ENCODE results near the gene MICB. TPM values are rescaled to one million over a fixed set of nuclear protein-coding genes. Genes with fewer than 3 reads are reported as not detected.
A peak's percentile ranks its signal among the peaks of the same experiment; 100 is the strongest.

The MICB gene
- total RNA-seq, 1 donor from 2014 or later: 0.14 TPM

- TF ChIP-seq CTCF (conservative IDR thresholded peaks at IDR 0.05): no peak
- Mint-ChIP-seq H3K27me3 (no peaks in the 10 kb centered on the region), H3K4me1 (ENCODE audit: unreplicated experiment) (peaks cover 4% of the 10 kb centered on the region), H3K9me3 (no peaks in the 10 kb centered on the region), H3K27ac (no peak overlapping the region), H3K36me3 (peaks cover 55% of the 10 kb centered on the region), H3K4me3 (no peak overlapping the region)
- DNase-seq (ENCODE audit: extremely low spot score, unreplicated experiment): no peak
Measured at GRCh38 chr6:31531771-31532643, 34.1 kb downstream of the MICB start.

- TF ChIP-seq CTCF (conservative IDR thresholded peaks at IDR 0.05): no peak
- peaks cover 55% of the 10 kb centered on the region for H3K36me3 Mint-ChIP-seq
- peaks cover 4% of the 10 kb centered on the region for H3K4me1 Mint-ChIP-seq (ENCODE audit: unreplicated experiment)
- no peaks in the 10 kb centered on the region for H3K27me3 Mint-ChIP-seq
- peak overlapping the region; percentile 46 for H3K27ac Mint-ChIP-seq
- no peak overlapping the region for H3K4me3 Mint-ChIP-seq
- no peaks in the 10 kb centered on the region for H3K9me3 Mint-ChIP-seq
- no peak for DNase-seq (ENCODE audit: extremely low spot score, unreplicated experiment)
Measured at GRCh38 chr6:31532644-31533454, 34.9 kb downstream of the MICB start.

- peaks cover 54% of the 10 kb centered on the region for H3K36me3 Mint-ChIP-seq
- H3K27me3 Mint-ChIP-seq: no peaks in the 10 kb centered on the region
- no peak for TF ChIP-seq CTCF (conservative IDR thresholded peaks at IDR 0.05)
- DNase-seq (ENCODE audit: extremely low spot score, unreplicated experiment): no peak
- H3K27ac Mint-ChIP-seq: no peak overlapping the region
- no peaks in the 10 kb centered on the region for H3K9me3 Mint-ChIP-seq
- H3K4me1 Mint-ChIP-seq (ENCODE audit: unreplicated experiment): peaks cover 7% of the 10 kb centered on the region
- H3K4me3 Mint-ChIP-seq: no peak overlapping the region
Measured at GRCh38 chr6:31533455-31533841, 35.5 kb downstream of the MICB start.

GRCh38 chr6:31534011-31534410 is 36.1 kb downstream of the MICB start:
- H3K36me3 Mint-ChIP-seq: peaks cover 58% of the 10 kb centered on the region
- no peaks in the 10 kb centered on the region for H3K27me3 Mint-ChIP-seq
- no peak for DNase-seq (ENCODE audit: extremely low spot score, unreplicated experiment)
- H3K27ac Mint-ChIP-seq: no peak overlapping the region
- TF ChIP-seq CTCF (conservative IDR thresholded peaks at IDR 0.05): no peak
- H3K4me3 Mint-ChIP-seq: no peak overlapping the region
- H3K4me1 Mint-ChIP-seq (ENCODE audit: unreplicated experiment): peaks cover 13% of the 10 kb centered on the region
- no peaks in the 10 kb centered on the region for H3K9me3 Mint-ChIP-seq

- no peak for DNase-seq (ENCODE audit: extremely low spot score, unreplicated experiment)
- H3K27me3 Mint-ChIP-seq: no peaks in the 10 kb centered on the region
- TF ChIP-seq CTCF (conservative IDR thresholded peaks at IDR 0.05): no peak
- no peaks in the 10 kb centered on the region for H3K9me3 Mint-ChIP-seq
- peaks cover 18% of the 10 kb centered on the region for H3K4me1 Mint-ChIP-seq (ENCODE audit: unreplicated experiment)
- H3K27ac Mint-ChIP-seq: peak overlapping the region; percentile 39
- H3K36me3 Mint-ChIP-seq: peaks cover 63% of the 10 kb centered on the region
- H3K4me3 Mint-ChIP-seq: no peak overlapping the region
Measured at GRCh38 chr6:31534521-31535040, 36.6 kb downstream of the MICB start.

All from type B pancreatic cell (in vitro differentiated cells).